ENCODE results near the gene DIS3L2.

DIS3L2 gene

GRCh38 chr2:232351686-232352510 is 390.4 kb downstream of the DIS3L2 start:
- no peak for DNase-seq
- Histone ChIP-seq H3K4me1 (ENCODE audit: control insufficient read depth, low read depth, low read length) (no peaks in the 10 kb centered on the region), H3K4me3 (ENCODE audit: low read length) (no peak overlapping the region), H3K27me3 (ENCODE audit: insufficient read depth, low read length, poor library complexity) (no peaks in the 10 kb centered on the region), H4K8ac (ENCODE audit: low read depth, low read length) (no peak overlapping the region), H3K18ac (ENCODE audit: low read length) (no peak overlapping the region), H3K56ac (ENCODE audit: low read length) (no peak overlapping the region), H3K23ac (ENCODE audit: low read length) (no peak overlapping the region), H3K4me2 (ENCODE audit: low read length) (no peak overlapping the region), H2BK5ac (ENCODE audit: low read length) (no peak overlapping the region), H3K9ac (ENCODE audit: low read length) (no peak overlapping the region), H4K5ac (ENCODE audit: low read length) (no peak overlapping the region), H3K4ac (ENCODE audit: low read depth, low read length) (no peak overlapping the region), H3K79me1 (ENCODE audit: low read length) (no peaks in the 10 kb centered on the region), H3K36me3 (ENCODE audit: control insufficient read depth, insufficient read depth, low read length) (no peaks in the 10 kb centered on the region), H3K27ac (ENCODE audit: low read depth, low read length) (no peak overlapping the region), H2BK15ac (replicated peaks; ENCODE audit: low read depth) (no peak overlapping the region), H2BK120ac (ENCODE audit: low read depth, low read length) (no peak overlapping the region), H2AK5ac (ENCODE audit: low read length) (no peak overlapping the region), H3K79me2 (ENCODE audit: control insufficient read depth, insufficient read depth, low read length) (no peaks in the 10 kb centered on the region)
- WGBS (ENCODE audit: extremely low coverage, insufficient coverage, low lambda C conversion rate), result no CpG with 5 or more reads among the region's 73 CpGs

GRCh38 chr2:232352511-232353091 is 391.1 kb downstream of the DIS3L2 start:
- Histone ChIP-seq H3K23ac (ENCODE audit: low read length) (no peak overlapping the region), H3K4ac (ENCODE audit: low read depth, low read length) (no peak overlapping the region), H3K9ac (ENCODE audit: low read length) (no peak overlapping the region), H4K8ac (ENCODE audit: low read depth, low read length) (no peak overlapping the region), H4K5ac (ENCODE audit: low read length) (no peak overlapping the region), H2AK5ac (ENCODE audit: low read length) (no peak overlapping the region), H3K4me2 (ENCODE audit: low read length) (no peak overlapping the region), H3K4me3 (ENCODE audit: low read length) (no peak overlapping the region), H3K27ac (ENCODE audit: low read depth, low read length) (no peak overlapping the region), H3K56ac (ENCODE audit: low read length) (no peak overlapping the region), H3K27me3 (ENCODE audit: insufficient read depth, low read length, poor library complexity) (no peaks in the 10 kb centered on the region), H2BK15ac (replicated peaks; ENCODE audit: low read depth) (no peak overlapping the region), H3K79me2 (ENCODE audit: control insufficient read depth, insufficient read depth, low read length) (no peaks in the 10 kb centered on the region), H3K18ac (ENCODE audit: low read length) (no peak overlapping the region), H3K36me3 (ENCODE audit: control insufficient read depth, insufficient read depth, low read length) (no peaks in the 10 kb centered on the region), H3K4me1 (ENCODE audit: control insufficient read depth, low read depth, low read length) (no peaks in the 10 kb centered on the region), H2BK5ac (ENCODE audit: low read length) (no peak overlapping the region), H2BK120ac (ENCODE audit: low read depth, low read length) (no peak overlapping the region), H3K79me1 (ENCODE audit: low read length) (no peaks in the 10 kb centered on the region)
- no CpG with 5 or more reads among the region's 39 CpGs for WGBS (ENCODE audit: extremely low coverage, insufficient coverage, low lambda C conversion rate)
- no peak for DNase-seq

GRCh38 chr2:232353096-232353495 is 391.6 kb downstream of the DIS3L2 start:
- Histone ChIP-seq H3K27ac (ENCODE audit: low read depth, low read length) (no peak overlapping the region), H3K9ac (ENCODE audit: low read length) (no peak overlapping the region), H3K23ac (ENCODE audit: low read length) (no peak overlapping the region), H3K56ac (ENCODE audit: low read length) (no peak overlapping the region), H3K18ac (ENCODE audit: low read length) (no peak overlapping the region), H3K4me2 (ENCODE audit: low read length) (no peak overlapping the region), H2BK15ac (replicated peaks; ENCODE audit: low read depth) (no peak overlapping the region), H3K79me1 (ENCODE audit: low read length) (no peaks in the 10 kb centered on the region), H3K4ac (ENCODE audit: low read depth, low read length) (no peak overlapping the region), H3K36me3 (ENCODE audit: control insufficient read depth, insufficient read depth, low read length) (no peaks in the 10 kb centered on the region), H2AK5ac (ENCODE audit: low read length) (no peak overlapping the region), H3K27me3 (ENCODE audit: insufficient read depth, low read length, poor library complexity) (no peaks in the 10 kb centered on the region), H2BK5ac (ENCODE audit: low read length) (no peak overlapping the region), H3K4me3 (ENCODE audit: low read length) (no peak overlapping the region), H4K8ac (ENCODE audit: low read depth, low read length) (no peak overlapping the region), H3K79me2 (ENCODE audit: control insufficient read depth, insufficient read depth, low read length) (no peaks in the 10 kb centered on the region), H3K4me1 (ENCODE audit: control insufficient read depth, low read depth, low read length) (no peaks in the 10 kb centered on the region), H2BK120ac (ENCODE audit: low read depth, low read length) (no peak overlapping the region), H4K5ac (ENCODE audit: low read length) (no peak overlapping the region)
- no peak for DNase-seq
- WGBS (ENCODE audit: extremely low coverage, insufficient coverage, low lambda C conversion rate), result no CpG with 5 or more reads among the region's 8 CpGs

- Histone ChIP-seq H3K4me2 (ENCODE audit: low read length) (no peak overlapping the region), H3K9ac (ENCODE audit: low read length) (no peak overlapping the region), H3K27me3 (ENCODE audit: insufficient read depth, low read length, poor library complexity) (no peaks in the 10 kb centered on the region), H3K79me1 (ENCODE audit: low read length) (no peaks in the 10 kb centered on the region), H3K56ac (ENCODE audit: low read length) (no peak overlapping the region), H3K18ac (ENCODE audit: low read length) (no peak overlapping the region), H2BK5ac (ENCODE audit: low read length) (no peak overlapping the region), H4K8ac (ENCODE audit: low read depth, low read length) (no peak overlapping the region), H3K79me2 (ENCODE audit: control insufficient read depth, insufficient read depth, low read length) (no peaks in the 10 kb centered on the region), H2AK5ac (ENCODE audit: low read length) (no peak overlapping the region), H3K4me1 (ENCODE audit: control insufficient read depth, low read depth, low read length) (no peaks in the 10 kb centered on the region), H3K23ac (ENCODE audit: low read length) (no peak overlapping the region), H4K5ac (ENCODE audit: low read length) (no peak overlapping the region), H3K4me3 (ENCODE audit: low read length) (no peak overlapping the region), H3K4ac (ENCODE audit: low read depth, low read length) (no peak overlapping the region), H2BK15ac (replicated peaks; ENCODE audit: low read depth) (no peak overlapping the region), H3K27ac (ENCODE audit: low read depth, low read length) (no peak overlapping the region), H3K36me3 (ENCODE audit: control insufficient read depth, insufficient read depth, low read length) (no peaks in the 10 kb centered on the region), H2BK120ac (ENCODE audit: low read depth, low read length) (no peak overlapping the region)
- no peak for DNase-seq
- no CpG with 5 or more reads among the region's 7 CpGs for WGBS (ENCODE audit: extremely low coverage, insufficient coverage, low lambda C conversion rate)
Measured at GRCh38 chr2:232353660-232354059, 392.1 kb downstream of the DIS3L2 start.

GRCh38 chr2:232354069-232354468 is 392.6 kb downstream of the DIS3L2 start:
- H3K79me2 ChIP-seq (ENCODE audit: control insufficient read depth, insufficient read depth, low read length), result no peaks in the 10 kb centered on the region
- H3K79me1 ChIP-seq (ENCODE audit: low read length), result no peaks in the 10 kb centered on the region
- H2BK5ac ChIP-seq (ENCODE audit: low read length), result no peak overlapping the region
- no peaks in the 10 kb centered on the region for H3K36me3 ChIP-seq (ENCODE audit: control insufficient read depth, insufficient read depth, low read length)
- H4K5ac ChIP-seq (ENCODE audit: low read length), result no peak overlapping the region
- no peaks in the 10 kb centered on the region for H3K27me3 ChIP-seq (ENCODE audit: insufficient read depth, low read length, poor library complexity)
- H3K4ac ChIP-seq (ENCODE audit: low read depth, low read length), result no peak overlapping the region
- H3K23ac ChIP-seq (ENCODE audit: low read length), result no peak overlapping the region
- no CpG with 5 or more reads among the region's 5 CpGs for WGBS (ENCODE audit: extremely low coverage, insufficient coverage, low lambda C conversion rate)
- H3K27ac ChIP-seq (ENCODE audit: low read depth, low read length), result no peak overlapping the region
- no peaks in the 10 kb centered on the region for H3K4me1 ChIP-seq (ENCODE audit: control insufficient read depth, low read depth, low read length)
- no peak overlapping the region for H4K8ac ChIP-seq (ENCODE audit: low read depth, low read length)
- no peak for DNase-seq
- H2AK5ac ChIP-seq (ENCODE audit: low read length), result no peak overlapping the region
- H3K9ac ChIP-seq (ENCODE audit: low read length), result no peak overlapping the region
- no peak overlapping the region for H2BK15ac ChIP-seq (replicated peaks; ENCODE audit: low read depth)
- no peak overlapping the region for H3K56ac ChIP-seq (ENCODE audit: low read length)
- no peak overlapping the region for H3K18ac ChIP-seq (ENCODE audit: low read length)
- no peak overlapping the region for H3K4me2 ChIP-seq (ENCODE audit: low read length)
- no peak overlapping the region for H2BK120ac ChIP-seq (ENCODE audit: low read depth, low read length)
- H3K4me3 ChIP-seq (ENCODE audit: low read length), result no peak overlapping the region
